Measurements from ENCODE around the gene ADGRV1. TPM values are rescaled to one million over a fixed set of nuclear protein-coding genes. Genes with fewer than 3 reads are reported as not detected.

The ADGRV1 gene
- polyA plus RNA-seq, 3 donors = 0.18 to 0.33 TPM; not detected in 1

DNA sequence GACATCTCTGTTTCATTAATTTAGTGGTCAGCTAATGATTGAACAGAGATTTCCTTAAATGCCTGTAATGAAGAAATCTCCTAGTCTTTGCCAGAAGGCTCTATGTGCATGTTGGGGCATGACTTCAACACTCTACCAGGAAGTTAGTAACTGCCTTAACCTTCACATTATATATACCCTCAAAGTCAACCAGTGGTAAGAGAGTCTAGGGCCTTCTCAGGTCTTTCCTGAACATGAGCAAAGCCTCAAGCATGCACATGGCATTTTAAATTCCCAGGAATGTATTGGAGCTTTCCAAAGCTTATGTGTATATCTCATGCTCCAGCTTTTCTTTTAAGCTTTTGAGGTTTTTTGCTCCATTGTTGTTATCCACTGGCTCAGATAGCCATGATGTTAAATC is 436.2 kb downstream of the ADGRV1 start:
- Mint-ChIP-seq H3K27ac (no peak overlapping the region), H3K4me1 (no peaks in the 10 kb centered on the region), H3K9me3 (peaks cover 5 to 24% (median 19%) of the 10 kb centered on the region in 7 donors), H3K36me3 (no peaks in the 10 kb centered on the region), H3K4me3 (no peak overlapping the region), H3K27me3 (ENCODE audit: low read depth in 3 of 3) (peaks cover 0 to 3% (median 1%) of the 10 kb centered on the region in 3 donors)
- Histone ChIP-seq H3K4me2 (replicated peaks; ENCODE audit: extremely low read depth, low read length, poor library complexity, severe bottlenecking) (no peak overlapping the region), H3K4me3 (replicated peaks in 1 of 3; ENCODE audit: low read depth in 2 of 3, low read length in 3 of 3) (no peak overlapping the region), H3K79me2 (ENCODE audit: insufficient read depth, low read length) (no peaks in the 10 kb centered on the region), H4K20me1 (ENCODE audit: insufficient read depth, low read length) (no peaks in the 10 kb centered on the region), H3K27ac (ENCODE audit: low read depth in 1 of 2, low read length in 2 of 2) (no peak overlapping the region), H3K9ac (ENCODE audit: insufficient read depth, low read length, poor library complexity, severe bottlenecking) (no peak overlapping the region), H3K36me3 (replicated peaks in 1 of 2; ENCODE audit: control insufficient read depth in 1 of 2, insufficient read depth in 2 of 2, low read length in 2 of 2) (no peaks in the 10 kb centered on the region), H3K9me3 (replicated peaks in 1 of 2; ENCODE audit: control insufficient read depth in 1 of 2, insufficient read depth in 1 of 2, low read length in 2 of 2) (peaks cover 5 to 11% of the 10 kb centered on the region in 2 donors), H3K4me1 (ENCODE audit: control insufficient read depth in 1 of 2, insufficient read depth in 2 of 2, low read length in 2 of 2) (no peaks in the 10 kb centered on the region), H3K27me3 (ENCODE audit: control insufficient read depth in 2 of 2, insufficient read depth in 2 of 2, low read length in 2 of 2) (no peaks in the 10 kb centered on the region), H2AFZ (ENCODE audit: insufficient read depth, low read depth, low read length, poor library complexity, severe bottlenecking) (no peak overlapping the region)
- TF ChIP-seq, protein P1, sequence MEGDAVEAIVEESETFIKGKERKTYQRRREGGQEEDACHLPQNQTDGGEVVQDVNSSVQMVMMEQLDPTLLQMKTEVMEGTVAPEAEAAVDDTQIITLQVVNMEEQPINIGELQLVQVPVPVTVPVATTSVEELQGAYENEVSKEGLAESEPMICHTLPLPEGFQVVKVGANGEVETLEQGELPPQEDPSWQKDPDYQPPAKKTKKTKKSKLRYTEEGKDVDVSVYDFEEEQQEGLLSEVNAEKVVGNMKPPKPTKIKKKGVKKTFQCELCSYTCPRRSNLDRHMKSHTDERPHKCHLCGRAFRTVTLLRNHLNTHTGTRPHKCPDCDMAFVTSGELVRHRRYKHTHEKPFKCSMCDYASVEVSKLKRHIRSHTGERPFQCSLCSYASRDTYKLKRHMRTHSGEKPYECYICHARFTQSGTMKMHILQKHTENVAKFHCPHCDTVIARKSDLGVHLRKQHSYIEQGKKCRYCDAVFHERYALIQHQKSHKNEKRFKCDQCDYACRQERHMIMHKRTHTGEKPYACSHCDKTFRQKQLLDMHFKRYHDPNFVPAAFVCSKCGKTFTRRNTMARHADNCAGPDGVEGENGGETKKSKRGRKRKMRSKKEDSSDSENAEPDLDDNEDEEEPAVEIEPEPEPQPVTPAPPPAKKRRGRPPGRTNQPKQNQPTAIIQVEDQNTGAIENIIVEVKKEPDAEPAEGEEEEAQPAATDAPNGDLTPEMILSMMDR (IDR thresholded peaks at IDR 0.05) = no peak
- DNase-seq = no peak
- intact Hi-C loops (cut with micrococcal nuclease) = no loop called here

DNA sequence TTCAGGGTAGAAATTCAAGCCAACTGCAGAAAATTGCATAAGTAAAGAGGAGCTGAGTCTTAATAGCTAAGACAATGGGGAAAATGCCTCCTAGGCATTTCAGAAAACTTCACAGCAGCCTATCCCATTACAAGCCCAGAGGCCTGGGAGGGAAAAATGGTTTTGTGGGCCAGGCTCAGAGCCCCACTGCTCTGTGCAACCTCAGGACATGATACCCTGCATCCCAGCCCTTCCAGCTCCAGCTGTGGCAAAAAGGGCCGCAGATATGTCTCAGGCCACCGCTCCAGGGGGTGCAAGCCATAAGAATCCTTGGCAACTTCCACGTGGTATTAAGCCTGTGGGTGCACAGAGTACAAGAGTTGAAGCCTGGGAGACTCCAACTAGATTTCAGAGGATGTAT is 437.5 kb downstream of the ADGRV1 start:
- Histone ChIP-seq H3K27me3 (ENCODE audit: control insufficient read depth in 2 of 2, insufficient read depth in 2 of 2, low read length in 2 of 2) (no peaks in the 10 kb centered on the region), H3K4me2 (replicated peaks; ENCODE audit: extremely low read depth, low read length, poor library complexity, severe bottlenecking) (no peak overlapping the region), H3K79me2 (ENCODE audit: insufficient read depth, low read length) (no peaks in the 10 kb centered on the region), H3K4me3 (replicated peaks in 1 of 3; ENCODE audit: low read depth in 2 of 3, low read length in 3 of 3) (no peak overlapping the region), H3K9ac (ENCODE audit: insufficient read depth, low read length, poor library complexity, severe bottlenecking) (no peak overlapping the region), H3K36me3 (replicated peaks in 1 of 2; ENCODE audit: control insufficient read depth in 1 of 2, insufficient read depth in 2 of 2, low read length in 2 of 2) (no peaks in the 10 kb centered on the region), H3K9me3 (replicated peaks in 1 of 2; ENCODE audit: control insufficient read depth in 1 of 2, insufficient read depth in 1 of 2, low read length in 2 of 2) (peaks cover 5 to 11% of the 10 kb centered on the region in 2 donors), H4K20me1 (ENCODE audit: insufficient read depth, low read length) (no peaks in the 10 kb centered on the region), H2AFZ (ENCODE audit: insufficient read depth, low read depth, low read length, poor library complexity, severe bottlenecking) (no peak overlapping the region), H3K27ac (ENCODE audit: low read depth in 1 of 2, low read length in 2 of 2) (no peak overlapping the region), H3K4me1 (ENCODE audit: control insufficient read depth in 1 of 2, insufficient read depth in 2 of 2, low read length in 2 of 2) (no peaks in the 10 kb centered on the region)
- H3K27me3 Mint-ChIP-seq (ENCODE audit: low read depth in 3 of 3) = peaks cover 0 to 3% (median 1%) of the 10 kb centered on the region in 3 donors
- intact Hi-C loops (cut with micrococcal nuclease) = no loop called here
- 96% methylated on average over 3 of the region's 3 CpGs for WGBS (ENCODE audit: insufficient coverage)
- H3K9me3 Mint-ChIP-seq = peaks cover 5 to 24% (median 19%) of the 10 kb centered on the region in 7 donors
- DNase-seq = no peak
- H3K4me1 Mint-ChIP-seq = no peaks in the 10 kb centered on the region
- no peak overlapping the region for H3K4me3 Mint-ChIP-seq
- H3K36me3 Mint-ChIP-seq = no peaks in the 10 kb centered on the region
- no peak overlapping the region for H3K27ac Mint-ChIP-seq
- TF ChIP-seq, protein P1 (IDR thresholded peaks at IDR 0.05) = no peak

Data from CD14-positive monocyte (primary cell).